ENCODE data around the gene DUSP22. TPM values are rescaled to one million over a fixed set of nuclear protein-coding genes. Genes with fewer than 3 reads are reported as not detected.
"Not testable (repeated sequence)": the region's sequence is repeated elsewhere in the genome, so short reads cannot be mapped to it uniquely, and the experiment has no call there.

DUSP22 gene, protein sequence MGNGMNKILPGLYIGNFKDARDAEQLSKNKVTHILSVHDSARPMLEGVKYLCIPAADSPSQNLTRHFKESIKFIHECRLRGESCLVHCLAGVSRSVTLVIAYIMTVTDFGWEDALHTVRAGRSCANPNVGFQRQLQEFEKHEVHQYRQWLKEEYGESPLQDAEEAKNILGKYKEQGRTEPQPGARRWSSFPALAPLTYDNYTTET
- 10 to 100 TPM; 13.8 to 34.8 TPM for total RNA-seq

DNA sequence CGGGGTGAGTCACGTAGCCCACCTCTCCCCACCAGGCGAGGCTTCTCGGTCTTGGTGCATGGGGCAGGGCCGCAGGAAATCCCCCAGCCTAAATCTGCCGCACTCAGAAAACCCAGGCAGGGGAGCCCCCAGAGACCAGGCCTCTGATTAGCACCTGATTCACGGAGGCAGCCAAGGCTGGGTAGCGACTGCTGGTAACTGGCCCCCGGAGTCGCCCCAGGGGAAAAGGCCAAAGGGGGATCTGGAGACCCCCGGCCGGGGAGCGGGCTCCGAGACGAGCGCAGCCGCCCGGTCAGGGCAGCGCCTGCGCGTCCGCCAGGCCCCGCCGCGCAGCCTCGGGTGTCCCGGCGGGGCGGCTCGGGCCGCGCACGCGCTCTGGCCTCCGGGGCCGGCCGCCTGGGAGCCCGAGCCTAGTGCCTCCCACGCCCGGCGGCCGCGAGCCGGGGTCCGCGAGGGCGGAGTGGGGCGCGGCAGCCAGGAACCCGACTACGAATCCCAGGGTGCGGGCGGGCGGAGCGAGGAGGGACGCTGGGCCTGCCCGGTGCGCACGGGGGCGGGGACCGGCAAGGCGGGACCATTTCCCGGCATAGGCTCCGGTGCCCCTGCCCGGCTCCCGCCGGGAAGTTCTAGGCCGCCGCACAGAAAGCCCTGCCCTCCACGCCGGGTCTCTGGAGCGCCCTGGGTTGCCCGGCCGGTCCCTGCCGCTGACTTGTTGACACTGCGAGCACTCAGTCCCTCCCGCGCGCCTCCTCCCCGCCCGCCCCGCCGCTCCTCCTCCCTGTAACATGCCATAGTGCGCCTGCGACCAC lies at the start of gene DUSP22:
Gene DUSP22, plus strand, starts transcription at position 791 of the 809 bp plus-strand sequence. CDS start 53 bp downstream, outside the sequence.
- no peaks in the 10 kb centered on the region for H3K36me3 ChIP-seq (replicated peaks in 1 of 2; ENCODE audit: insufficient read depth in 1 of 2, low read depth in 2 of 2)
- no peaks in the 10 kb centered on the region for H3K27me3 ChIP-seq
- H3K4me1 ChIP-seq = peaks cover 22% of the 10 kb centered on the region
- intact Hi-C loops (cut with DNase I) = no loop called here
- ATAC-seq = peak; percentile 85
- H3K27ac ChIP-seq = peak within 1 kb of the TSS; percentile 92 to 97 (median 94)
- DNase-seq = peak; percentile 88 to 94 (median 92)
- WGBS, 2 donors = 17 to 26% methylated on average over 16 to 85 of the region's 85 CpGs
- no peaks in the 10 kb centered on the region for H3K9me3 ChIP-seq
- TF ChIP-seq, protein P1, sequence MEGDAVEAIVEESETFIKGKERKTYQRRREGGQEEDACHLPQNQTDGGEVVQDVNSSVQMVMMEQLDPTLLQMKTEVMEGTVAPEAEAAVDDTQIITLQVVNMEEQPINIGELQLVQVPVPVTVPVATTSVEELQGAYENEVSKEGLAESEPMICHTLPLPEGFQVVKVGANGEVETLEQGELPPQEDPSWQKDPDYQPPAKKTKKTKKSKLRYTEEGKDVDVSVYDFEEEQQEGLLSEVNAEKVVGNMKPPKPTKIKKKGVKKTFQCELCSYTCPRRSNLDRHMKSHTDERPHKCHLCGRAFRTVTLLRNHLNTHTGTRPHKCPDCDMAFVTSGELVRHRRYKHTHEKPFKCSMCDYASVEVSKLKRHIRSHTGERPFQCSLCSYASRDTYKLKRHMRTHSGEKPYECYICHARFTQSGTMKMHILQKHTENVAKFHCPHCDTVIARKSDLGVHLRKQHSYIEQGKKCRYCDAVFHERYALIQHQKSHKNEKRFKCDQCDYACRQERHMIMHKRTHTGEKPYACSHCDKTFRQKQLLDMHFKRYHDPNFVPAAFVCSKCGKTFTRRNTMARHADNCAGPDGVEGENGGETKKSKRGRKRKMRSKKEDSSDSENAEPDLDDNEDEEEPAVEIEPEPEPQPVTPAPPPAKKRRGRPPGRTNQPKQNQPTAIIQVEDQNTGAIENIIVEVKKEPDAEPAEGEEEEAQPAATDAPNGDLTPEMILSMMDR (IDR thresholded peaks at IDR 0.05) = no peak
- TF ChIP-seq POLR2A (IDR thresholded peaks at IDR 0.05) = peak; percentile 81 to 88 (median 84)
- peak within 1 kb of the TSS; percentile 41 to 59 for H3K4me3 ChIP-seq

DNA sequence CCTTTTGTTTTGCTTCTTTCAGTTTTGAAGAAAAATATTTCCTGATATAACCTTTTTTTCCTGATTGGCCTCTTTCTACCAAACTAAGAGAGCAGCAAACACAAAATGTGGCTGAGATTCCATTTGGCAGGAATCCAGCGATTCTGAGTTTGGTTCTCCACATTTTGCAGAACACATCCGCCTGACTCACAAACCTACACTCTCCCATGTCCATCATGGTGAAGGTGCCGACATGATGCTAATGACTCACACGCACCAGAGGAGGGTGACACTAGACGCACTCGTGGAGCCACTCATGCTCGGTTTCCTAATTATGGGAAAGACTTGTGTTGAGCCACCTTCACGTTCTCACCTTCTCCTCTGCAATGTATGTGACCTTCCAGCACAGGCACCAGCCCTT lies 45.9 kb upstream of the DUSP22 start:
- Histone ChIP-seq H3K27ac (no peak overlapping the region), H3K36me3 (replicated peaks in 1 of 2; ENCODE audit: insufficient read depth in 1 of 2, low read depth in 2 of 2) (no peaks in the 10 kb centered on the region), H3K9me3 (no peaks in the 10 kb centered on the region), H3K4me3 (no peak overlapping the region), H3K27me3 (no peaks in the 10 kb centered on the region), H3K4me1 (no peaks in the 10 kb centered on the region)
- WGBS, 2 donors = 68 to 83% methylated on average over 8 of the region's 8 CpGs
- intact Hi-C loops (cut with DNase I) = no loop called here
- TF ChIP-seq POLR2A (IDR thresholded peaks at IDR 0.05) = no peak
- TF ChIP-seq, protein P1 (IDR thresholded peaks at IDR 0.05) = no peak
- no peak for DNase-seq
- no peak for ATAC-seq

DNA sequence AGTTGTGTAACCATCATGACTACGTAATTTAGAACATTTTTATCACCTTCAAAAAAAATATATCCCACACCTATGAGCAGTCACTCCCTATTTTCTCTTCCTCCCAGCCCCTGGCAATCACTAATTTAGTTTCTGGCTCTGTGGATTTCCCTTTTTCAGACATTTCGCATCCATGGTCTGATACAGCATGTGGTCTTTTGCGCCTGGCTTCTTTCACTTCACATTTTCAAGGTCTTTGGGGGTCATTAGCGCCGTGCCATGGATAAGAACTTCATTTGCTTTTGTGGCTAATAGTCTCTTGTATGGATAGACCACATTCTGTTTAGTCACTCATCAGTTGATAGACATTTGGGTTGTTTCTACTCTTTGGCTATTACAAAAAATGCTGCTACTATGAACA lies 44.9 kb upstream of the DUSP22 start:
- Histone ChIP-seq H3K27me3 (no peaks in the 10 kb centered on the region), H3K36me3 (replicated peaks in 1 of 2; ENCODE audit: insufficient read depth in 1 of 2, low read depth in 2 of 2) (no peaks in the 10 kb centered on the region), H3K4me1 (no peaks in the 10 kb centered on the region), H3K9me3 (no peaks in the 10 kb centered on the region), H3K27ac (no peak overlapping the region), H3K4me3 (no peak overlapping the region)
- ATAC-seq (no peak), DNase-seq (no peak)
- TF ChIP-seq POLR2A (IDR thresholded peaks at IDR 0.05) = no peak
- TF ChIP-seq, protein P1 (IDR thresholded peaks at IDR 0.05) = no peak
- 66 to 69% methylated on average over 5 of the region's 5 CpGs for WGBS, 2 donors
- intact Hi-C loops (cut with DNase I) = no loop called here

DNA sequence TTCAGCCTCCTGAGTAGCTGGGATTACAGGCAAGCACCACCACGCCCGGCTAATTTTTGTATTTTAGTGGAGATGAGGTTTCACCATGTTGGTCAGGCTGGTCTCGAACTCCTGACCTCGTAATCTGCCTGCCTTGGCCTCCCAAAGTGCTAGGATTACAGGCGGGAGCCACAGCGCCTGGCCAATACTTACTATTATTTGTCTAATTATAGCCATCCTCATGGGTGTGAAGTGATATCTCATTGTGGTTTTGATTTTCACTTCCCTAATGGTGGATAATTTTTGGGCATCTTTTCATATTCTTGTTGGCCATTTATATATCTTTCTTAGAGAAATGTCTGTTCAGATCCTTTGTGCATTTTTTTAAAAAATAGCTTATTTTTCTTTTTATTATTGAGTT lies 44.2 kb upstream of the DUSP22 start:
- H3K27ac ChIP-seq; H3K27me3 ChIP-seq; H3K9me3 ChIP-seq; intact Hi-C loops (cut with DNase I); H3K4me1 ChIP-seq; H3K36me3 ChIP-seq (replicated peaks in 1 of 2; ENCODE audit: insufficient read depth in 1 of 2, low read depth in 2 of 2); ATAC-seq; DNase-seq; H3K4me3 ChIP-seq: not testable (repeated sequence)
- WGBS, 2 donors = 79 to 86% methylated on average over 6 of the region's 6 CpGs

DNA sequence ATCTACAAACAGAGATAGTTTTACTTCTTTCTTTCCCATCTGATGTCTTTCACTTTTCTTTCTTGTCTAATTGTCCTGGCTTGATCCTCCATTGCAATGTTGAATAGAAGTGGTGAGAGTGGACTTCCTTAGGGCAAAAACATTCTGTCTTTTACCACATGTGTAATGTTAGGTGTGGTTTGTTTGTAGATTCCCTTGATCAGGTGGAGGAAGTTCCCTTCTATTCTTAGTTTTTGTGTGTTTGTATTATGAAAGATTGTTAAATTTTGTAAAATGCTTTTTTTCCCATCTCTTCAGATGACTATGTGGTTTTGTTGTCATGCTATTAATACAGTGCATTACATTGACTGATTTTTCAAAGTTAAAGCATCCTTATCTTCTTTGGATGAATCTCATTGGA lies 41.6 kb upstream of the DUSP22 start:
- Histone ChIP-seq H3K4me1 (no peaks in the 10 kb centered on the region), H3K36me3 (replicated peaks in 1 of 2; ENCODE audit: insufficient read depth in 1 of 2, low read depth in 2 of 2) (no peaks in the 10 kb centered on the region), H3K9me3 (no peaks in the 10 kb centered on the region), H3K27me3 (no peaks in the 10 kb centered on the region), H3K27ac (no peak overlapping the region), H3K4me3 (no peak overlapping the region)
- intact Hi-C loops (cut with DNase I) = no loop called here
- DNase-seq = no peak
- ATAC-seq = no peak
- TF ChIP-seq, protein P1 (IDR thresholded peaks at IDR 0.05) = no peak
- TF ChIP-seq POLR2A (IDR thresholded peaks at IDR 0.05) = no peak
